Ovary (tissue), 9 donors: ENCODE measurements around the gene BTBD18. TPM values are rescaled to one million over a fixed set of nuclear protein-coding genes. Genes with fewer than 3 reads are reported as not detected.

Source experiments
- DNase-seq, 5 donors: peaks; one replicate each; pipeline ENCODE4 v3.0.0-alpha.2; 2019 to 2020
- H3K27ac ChIP-seq, 2 donors: fragments of 200-600 bp; one replicate each; pipeline versions ENCODE4 v1.5.1 to v1.8.0; 2019 to 2022
- H3K27me3 ChIP-seq: fragments of 200-600 bp; one replicate; pipeline ENCODE4 v1.8.0; 2022
- H3K36me3 ChIP-seq: fragments of 200-600 bp; sonication (generic); one replicate; pipeline ENCODE4 v1.5.1; 2019
- H3K4me1 ChIP-seq: one replicate; pipeline ENCODE4 v1.8.1; 2013; ENCODE audit warnings: mild to moderate bottlenecking, moderate library complexity; ENCODE audit not compliant: insufficient read depth
- H3K4me3 ChIP-seq: fragments of 200-600 bp; sonication (generic); one replicate; pipeline ENCODE4 v1.5.1; 2017
- H3K9me3 ChIP-seq, 2 donors: fragments of 200-600 bp in 1 of 2; sonication (generic) in 1 of 2; one replicate each; pipeline versions ENCODE4 v1.5.1 to v1.8.1; 2013 to 2019; ENCODE audit warnings: mild to moderate bottlenecking in 1 of 2, moderate library complexity in 1 of 2
- EP300 ChIP-seq: sonication (generic); formaldehyde crosslinking; IDR thresholded peaks from one replicate; pipeline ENCODE4 v1.6.1; 2017; ENCODE audit warnings: antibody characterized with exemption
- POLR2A ChIP-seq: fragments of 450-650 bp; IDR thresholded peaks from one replicate; pipeline ENCODE4 v1.6.1; 2017; ENCODE audit warnings: antibody characterized with exemption, mild to moderate bottlenecking, moderate library complexity
- WGBS, 3 donors: extraction: QIAGEN DNeasy Blood & Tissue Kit in 1 of 3; methylation state at CpG; one replicate each; pipeline versions ENCODE4 v1.1.5 to v1.1.7; 2013 to 2017; 5-methylcytosine and 5-hydroxymethylcytosine counted together
- intact Hi-C, 4 donors: fragments of 100-400 bp; cut with DNase I; formaldehyde crosslinking; loops; one replicate each; pipeline versions ENCODE4 v1.11.0 to v1.15.1; 2022 to 2023
- polyA plus RNA-seq, 2 donors: library from polyadenylated mRNA; stranded (reverse); fragments of 200-250 nt in 1 of 2; fragments of 350-450 nt in 1 of 2; fragmentation: Illumina TruSeq in 1 of 2; extraction: RNeasy Lipid Tissue Mini Kit (QIAGEN cat#74804) in 1 of 2; gene quantifications; one replicate each; pipeline ENCODE4 v1.2.3, GENCODE V29; 2013 to 2014
- small RNA-seq: library from RNA; depleted of rRNA; stranded (forward); fragments of <200 nt; gene quantifications from one replicate; pipeline ENCODE3, GENCODE V24; 2016
- total RNA-seq, 7 donors: library from RNA; depleted of rRNA in 2 of 7; stranded (reverse); fragments of >200 nt in 2 of 7; fragmentation: NEBNext Ultra II Directional in 3 of 7; extraction: Animal tissue kit (Norgen Biotek cat#: 25700) in 3 of 7; gene quantifications; one replicate each; pipeline versions ENCODE4 v1.1.0 to v1.2.4, GENCODE V29; 2016 to 2023
- TF ChIP-seq, protein P1 (sequence below), 3 donors: fragments of 450-650 bp in 2 of 3; fragments of 200-600 bp in 1 of 3; IDR thresholded peaks; one replicate each; pipeline versions ENCODE4 v1.5.1 to v1.8.0; 2016 to 2022; ENCODE audit warnings: antibody characterized with exemption in 3 of 3, mild to moderate bottlenecking in 1 of 3
- donor health status: DM: no; HTN: no; CAD: no; lungs with moderate emphysema.
- donor health status: DM: no; HTN: no; CAD: no.
- donor health status: Bipolar disorder and iron deficiency.
- donor health status: DM: yes; HTN: yes; CAD: no.
- donor health status: DM: no; HTN: no; CAD: no.
- donor health status: DM: yes; HTN: yes; CAD: no.

Gene BTBD18
- total and polyA plus RNA-seq, 9 donors, result 0.02 TPM; not detected in 8

DNA sequence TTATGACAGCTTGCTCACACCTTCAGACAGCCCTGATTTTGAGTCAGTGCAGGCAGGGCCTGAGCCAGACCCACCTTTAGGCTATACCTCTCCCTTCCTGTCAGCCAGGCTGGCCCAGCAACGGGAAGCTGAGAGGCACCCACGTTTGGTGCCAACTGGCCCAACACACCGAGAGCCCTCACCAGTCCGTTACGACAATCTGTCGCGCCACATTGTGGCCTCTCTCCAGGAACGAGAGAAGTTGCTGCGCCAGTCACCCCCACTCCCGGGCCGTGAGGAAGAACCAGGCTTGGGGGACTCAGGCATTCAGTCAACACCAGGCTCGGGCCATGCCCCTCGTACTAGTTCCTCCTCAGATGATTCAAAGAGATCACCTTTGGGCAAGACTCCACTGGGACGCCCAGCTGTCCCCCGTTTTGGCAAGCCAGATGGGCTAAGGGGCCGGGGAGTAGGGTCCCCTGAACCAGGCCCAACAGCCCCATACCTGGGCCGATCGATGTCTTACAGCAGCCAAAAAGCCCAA lies 52.7 kb downstream of the BTBD18 start:
- WGBS, 3 donors, result 80 to 85% (median 80%) methylated on average over 18 of the region's 18 CpGs
- Histone ChIP-seq H3K9me3 (no peaks in the 10 kb centered on the region), H3K4me3 (no peak overlapping the region), H3K27ac (no peak overlapping the region), H3K27me3 (no peaks in the 10 kb centered on the region), H3K4me1 (peaks cover 3% of the 10 kb centered on the region), H3K36me3 (no peaks in the 10 kb centered on the region)
- no peak for DNase-seq
- TF ChIP-seq, protein P1, sequence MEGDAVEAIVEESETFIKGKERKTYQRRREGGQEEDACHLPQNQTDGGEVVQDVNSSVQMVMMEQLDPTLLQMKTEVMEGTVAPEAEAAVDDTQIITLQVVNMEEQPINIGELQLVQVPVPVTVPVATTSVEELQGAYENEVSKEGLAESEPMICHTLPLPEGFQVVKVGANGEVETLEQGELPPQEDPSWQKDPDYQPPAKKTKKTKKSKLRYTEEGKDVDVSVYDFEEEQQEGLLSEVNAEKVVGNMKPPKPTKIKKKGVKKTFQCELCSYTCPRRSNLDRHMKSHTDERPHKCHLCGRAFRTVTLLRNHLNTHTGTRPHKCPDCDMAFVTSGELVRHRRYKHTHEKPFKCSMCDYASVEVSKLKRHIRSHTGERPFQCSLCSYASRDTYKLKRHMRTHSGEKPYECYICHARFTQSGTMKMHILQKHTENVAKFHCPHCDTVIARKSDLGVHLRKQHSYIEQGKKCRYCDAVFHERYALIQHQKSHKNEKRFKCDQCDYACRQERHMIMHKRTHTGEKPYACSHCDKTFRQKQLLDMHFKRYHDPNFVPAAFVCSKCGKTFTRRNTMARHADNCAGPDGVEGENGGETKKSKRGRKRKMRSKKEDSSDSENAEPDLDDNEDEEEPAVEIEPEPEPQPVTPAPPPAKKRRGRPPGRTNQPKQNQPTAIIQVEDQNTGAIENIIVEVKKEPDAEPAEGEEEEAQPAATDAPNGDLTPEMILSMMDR (IDR thresholded peaks at IDR 0.05), result no peak
- TF ChIP-seq EP300, result no peak
- TF ChIP-seq POLR2A, result no peak
- intact Hi-C loops, result no loop called here

Small RNA genes within 50 kb of the gene (small RNA-seq; reads per million reads assigned to genes)
- not detected for gene AP001931.1
- not detected for gene TMX2-CTNND1

Other genes with a start within 250 kb of the BTBD18 start
- 10 to 100 TPM; 11.5 to 23.5 (median 18.6) TPM for gene SLC43A1, start 236.1 kb downstream of the BTBD18 start, total RNA-seq
- 10 to 100 TPM; 14.8 to 30.4 TPM for gene SLC43A1, start 236.1 kb downstream of the BTBD18 start, polyA plus RNA-seq
- 10 to 100 TPM; 23.4 to 42.0 (median 38.0) TPM for gene TIMM10, start 221.1 kb downstream of the BTBD18 start, total RNA-seq
- gene TIMM10, start 221.1 kb downstream of the BTBD18 start, polyA plus RNA-seq, result 10 to 100 TPM; 32.0 to 36.2 TPM
- gene SMTNL1, start 214.2 kb downstream of the BTBD18 start, total RNA-seq, result not detected
- gene SMTNL1, start 214.2 kb downstream of the BTBD18 start, polyA plus RNA-seq, result not detected
- gene UBE2L6, start 184.1 kb downstream of the BTBD18 start, total RNA-seq, result 10 to 100 TPM; 27.2 to 71.0 (median 59.7) TPM
- 100 to 1,000 TPM in 1 of 2 donors, 10 to 100 TPM in 1; 51.1 to 114 TPM for gene UBE2L6, start 184.1 kb downstream of the BTBD18 start, polyA plus RNA-seq
- 100 to 1,000 TPM; 454 to 906 (median 709) TPM for gene SERPING1, start 154.1 kb downstream of the BTBD18 start, total RNA-seq
- 1,000 to 10,000 TPM in 1 of 2 donors, 100 to 1,000 TPM in 1; 731 to 2,358 TPM for gene SERPING1, start 154.1 kb downstream of the BTBD18 start, polyA plus RNA-seq
- 10 to 100 TPM in 1 of 7 donors, 1 to 10 TPM in 6; 2.1 to 12.9 (median 4.4) TPM for gene YPEL4, start 101.9 kb downstream of the BTBD18 start, total RNA-seq
- gene YPEL4, start 101.9 kb downstream of the BTBD18 start, polyA plus RNA-seq, result 10 to 100 TPM in 1 of 2 donors, 1 to 10 TPM in 1; 7.1 to 15.3 TPM
- 10 to 100 TPM in 4 of 7 donors, 1 to 10 TPM in 3; 5.5 to 11.9 (median 11.1) TPM for gene CLP1, start 94.1 kb downstream of the BTBD18 start, total RNA-seq
- gene CLP1, start 94.1 kb downstream of the BTBD18 start, polyA plus RNA-seq, result 10 to 100 TPM in 1 of 2 donors, 1 to 10 TPM in 1; 7.2 to 10.5 TPM
- gene ZDHHC5, start 83.7 kb downstream of the BTBD18 start, total RNA-seq, result 10 to 100 TPM; 19.9 to 54.1 (median 39.9) TPM
- gene ZDHHC5, start 83.7 kb downstream of the BTBD18 start, polyA plus RNA-seq, result 10 to 100 TPM; 22.3 to 62.6 TPM
- gene MED19, start 39.6 kb downstream of the BTBD18 start, total RNA-seq, result 10 to 100 TPM in 6 of 7 donors, 1 to 10 TPM in 1; 9.8 to 18.2 (median 13.0) TPM
- 10 to 100 TPM; 13.8 to 19.8 TPM for gene MED19, start 39.6 kb downstream of the BTBD18 start, polyA plus RNA-seq
- gene TMX2, start 39.2 kb downstream of the BTBD18 start, total RNA-seq, result 10 to 100 TPM; 31.5 to 86.2 (median 56.8) TPM
- gene TMX2, start 39.2 kb downstream of the BTBD18 start, polyA plus RNA-seq, result 100 to 1,000 TPM in 1 of 2 donors, 10 to 100 TPM in 1; 63.3 to 130 TPM
- 100 to 1,000 TPM in 5 of 7 donors, 10 to 100 TPM in 2; 88.1 to 244 (median 107) TPM for gene SELENOH, start 10.3 kb downstream of the BTBD18 start, total RNA-seq
- 100 to 1,000 TPM in 1 of 2 donors, 10 to 100 TPM in 1; 33.9 to 142 TPM for gene SELENOH, start 10.3 kb downstream of the BTBD18 start, polyA plus RNA-seq
- gene CTNND1, start 10.0 kb upstream of the BTBD18 start, total RNA-seq, result 100 to 1,000 TPM in 6 of 7 donors, 10 to 100 TPM in 1; 58.4 to 134 (median 119) TPM
- gene CTNND1, start 10.0 kb upstream of the BTBD18 start, polyA plus RNA-seq, result 100 to 1,000 TPM in 1 of 2 donors, 10 to 100 TPM in 1; 40.3 to 153 TPM